ENCODE measurements around the gene CEBPZOS.
"Not testable (repeated sequence)": the region's sequence is repeated elsewhere in the genome, so short reads cannot be mapped to it uniquely, and the experiment has no call there.

Gene CEBPZOS

GRCh38 chr2:37191747-37192146, 4.5 kb upstream of the CEBPZOS start:
- DNase-seq = no peak

GRCh38 chr2:37192551-37192950, 3.7 kb upstream of the CEBPZOS start:
- no peak for DNase-seq

- DNase-seq = not testable (repeated sequence)
Measured at GRCh38 chr2:37195862-37196319, 405 bp upstream of the CEBPZOS start.

- no peak for DNase-seq
Measured at GRCh38 chr2:37198681-37199065, 2.4 kb downstream of the CEBPZOS start.

- DNase-seq = no peak
Measured at GRCh38 chr2:37201208-37201607, 4.9 kb downstream of the CEBPZOS start.

- DNase-seq = no peak
Measured at GRCh38 chr2:37201766-37202165, 5.5 kb downstream of the CEBPZOS start.

GRCh38 chr2:37203708-37204107, 7.4 kb downstream of the CEBPZOS start:
- no peak for DNase-seq

GRCh38 chr2:37205071-37205661, 8.9 kb downstream of the CEBPZOS start:
- DNase-seq = not testable (repeated sequence)

GRCh38 chr2:37205689-37206341, 9.5 kb downstream of the CEBPZOS start:
- no peak for DNase-seq

- DNase-seq = not testable (repeated sequence)
Measured at GRCh38 chr2:37206760-37207159, 10.5 kb downstream of the CEBPZOS start.

GRCh38 chr2:37211212-37211611, 14.9 kb downstream of the CEBPZOS start:
- no peak for DNase-seq

GRCh38 chr2:37211939-37212338, 15.6 kb downstream of the CEBPZOS start:
- no peak for DNase-seq

GRCh38 chr2:37215250-37215649, 19.0 kb downstream of the CEBPZOS start:
- DNase-seq = no peak

- no peak for DNase-seq
Measured at GRCh38 chr2:37219046-37219445, 22.8 kb downstream of the CEBPZOS start.

GRCh38 chr2:37223131-37223530, 26.8 kb downstream of the CEBPZOS start:
- no peak for DNase-seq

- no peak for DNase-seq
Measured at GRCh38 chr2:37224063-37224462, 27.8 kb downstream of the CEBPZOS start.

GRCh38 chr2:37225129-37225528, 28.8 kb downstream of the CEBPZOS start:
- DNase-seq = not testable (repeated sequence)

- DNase-seq = no peak
Measured at GRCh38 chr2:37226863-37227262, 30.6 kb downstream of the CEBPZOS start.

- no peak for DNase-seq
Measured at GRCh38 chr2:37228788-37229187, 32.5 kb downstream of the CEBPZOS start.

- DNase-seq = no peak
Measured at GRCh38 chr2:37230581-37230980, 34.3 kb downstream of the CEBPZOS start.

GRCh38 chr2:37231241-37232130, 35.2 kb downstream of the CEBPZOS start, which contains the start of the genes CEBPZ and NDUFAF7:
Gene CEBPZ, minus strand, starts transcription at chr2:37231596. Its CDS starts 29 bp downstream, at chr2:37231567.
Gene NDUFAF7, plus strand, starts transcription at chr2:37231658. Its CDS starts 48 bp downstream, at chr2:37231706.
- DNase-seq = peak; percentile 27 to 81

- no peak for DNase-seq
Measured at GRCh38 chr2:37232131-37232933, 36.0 kb downstream of the CEBPZOS start.

GRCh38 chr2:37243435-37243834, 47.1 kb downstream of the CEBPZOS start:
- DNase-seq = no peak

Measured in cerebellar nuclear complex (tissue), 1 donor.